Measurements from ENCODE around the gene GDF15.

The GDF15 gene

DNA sequence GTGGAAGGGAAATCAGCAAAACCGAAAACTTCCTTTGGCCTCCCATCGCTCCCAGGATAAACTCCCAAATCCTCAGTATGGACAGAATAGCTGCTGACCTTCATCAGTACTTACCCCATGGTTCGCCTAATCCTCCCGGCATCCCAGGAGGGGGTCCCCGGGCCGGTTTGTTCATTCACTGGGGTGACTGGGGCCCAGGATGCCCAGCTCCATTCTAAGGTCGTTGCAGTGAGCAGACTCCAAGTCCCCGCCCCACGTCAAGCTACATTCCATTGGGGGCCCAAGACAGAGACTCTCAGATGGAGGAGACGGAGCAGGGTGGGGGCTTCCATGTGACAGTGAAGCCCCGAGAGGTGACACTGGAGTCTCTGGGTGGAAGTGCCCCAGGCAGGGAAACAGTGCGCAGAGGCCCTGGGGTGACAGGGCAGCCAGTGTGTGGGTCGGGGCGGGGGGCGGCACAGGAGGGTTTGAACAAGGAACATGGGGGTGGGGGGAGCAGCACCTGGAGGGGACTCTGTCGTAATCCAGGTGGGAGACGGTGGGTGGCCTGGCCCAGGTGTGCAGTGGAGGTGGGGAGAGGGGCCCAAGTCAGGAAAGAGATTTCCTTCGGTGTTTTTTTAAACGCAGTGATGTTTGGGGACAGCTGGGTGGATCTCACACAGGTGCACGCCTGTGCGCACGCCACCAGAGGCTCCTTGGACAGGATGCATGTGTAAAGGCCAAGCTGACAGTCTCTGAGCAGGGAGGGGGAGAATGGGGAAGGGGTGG lies 38.3 kb downstream of the GDF15 start:
- no peak overlapping the region for H3K27ac ChIP-seq

DNA sequence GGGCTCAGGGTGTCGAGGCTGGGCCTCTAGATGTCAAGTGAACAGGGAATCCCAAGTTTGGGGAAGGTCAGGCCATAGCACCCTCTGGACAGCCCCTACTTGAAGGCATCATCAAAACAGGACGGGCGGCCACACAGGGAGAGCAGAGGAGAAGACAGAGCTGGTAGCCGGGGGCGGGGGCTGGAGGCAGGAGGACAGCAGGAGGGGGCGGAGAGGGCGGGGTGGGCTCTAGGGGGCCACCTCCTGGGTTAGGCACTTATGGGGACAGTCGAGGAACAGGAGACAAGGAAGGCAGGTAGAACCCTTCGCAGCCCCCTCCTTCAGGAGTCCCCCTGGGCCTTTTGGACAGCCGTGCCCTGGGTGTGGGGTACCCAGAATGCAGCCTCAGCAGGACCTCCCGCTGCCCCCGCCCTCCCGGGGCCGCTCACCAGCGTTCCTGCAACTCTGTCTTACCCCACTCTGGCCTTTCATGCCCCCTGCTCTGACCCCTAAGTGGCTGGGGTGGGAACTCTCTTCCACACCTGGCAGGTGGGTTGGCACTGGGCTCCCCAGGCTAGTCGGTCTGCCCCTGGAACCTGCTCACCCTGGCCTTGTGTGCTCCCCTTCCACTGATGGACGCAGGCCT lies 39.0 kb downstream of the GDF15 start:
- TF ChIP-seq ZFX (IDR thresholded peaks at IDR 0.05): no peak
- TF ChIP-seq, protein P1, sequence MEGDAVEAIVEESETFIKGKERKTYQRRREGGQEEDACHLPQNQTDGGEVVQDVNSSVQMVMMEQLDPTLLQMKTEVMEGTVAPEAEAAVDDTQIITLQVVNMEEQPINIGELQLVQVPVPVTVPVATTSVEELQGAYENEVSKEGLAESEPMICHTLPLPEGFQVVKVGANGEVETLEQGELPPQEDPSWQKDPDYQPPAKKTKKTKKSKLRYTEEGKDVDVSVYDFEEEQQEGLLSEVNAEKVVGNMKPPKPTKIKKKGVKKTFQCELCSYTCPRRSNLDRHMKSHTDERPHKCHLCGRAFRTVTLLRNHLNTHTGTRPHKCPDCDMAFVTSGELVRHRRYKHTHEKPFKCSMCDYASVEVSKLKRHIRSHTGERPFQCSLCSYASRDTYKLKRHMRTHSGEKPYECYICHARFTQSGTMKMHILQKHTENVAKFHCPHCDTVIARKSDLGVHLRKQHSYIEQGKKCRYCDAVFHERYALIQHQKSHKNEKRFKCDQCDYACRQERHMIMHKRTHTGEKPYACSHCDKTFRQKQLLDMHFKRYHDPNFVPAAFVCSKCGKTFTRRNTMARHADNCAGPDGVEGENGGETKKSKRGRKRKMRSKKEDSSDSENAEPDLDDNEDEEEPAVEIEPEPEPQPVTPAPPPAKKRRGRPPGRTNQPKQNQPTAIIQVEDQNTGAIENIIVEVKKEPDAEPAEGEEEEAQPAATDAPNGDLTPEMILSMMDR (conservative IDR thresholded peaks at IDR 0.05): no peak
- H3K27ac ChIP-seq: no peak overlapping the region

More for the DNA sequence above, 38.3 kb downstream of the GDF15 start:
- TF ChIP-seq, protein P1 (conservative IDR thresholded peaks at IDR 0.05): no peak
- TF ChIP-seq ZFX (IDR thresholded peaks at IDR 0.05): no peak

DNA sequence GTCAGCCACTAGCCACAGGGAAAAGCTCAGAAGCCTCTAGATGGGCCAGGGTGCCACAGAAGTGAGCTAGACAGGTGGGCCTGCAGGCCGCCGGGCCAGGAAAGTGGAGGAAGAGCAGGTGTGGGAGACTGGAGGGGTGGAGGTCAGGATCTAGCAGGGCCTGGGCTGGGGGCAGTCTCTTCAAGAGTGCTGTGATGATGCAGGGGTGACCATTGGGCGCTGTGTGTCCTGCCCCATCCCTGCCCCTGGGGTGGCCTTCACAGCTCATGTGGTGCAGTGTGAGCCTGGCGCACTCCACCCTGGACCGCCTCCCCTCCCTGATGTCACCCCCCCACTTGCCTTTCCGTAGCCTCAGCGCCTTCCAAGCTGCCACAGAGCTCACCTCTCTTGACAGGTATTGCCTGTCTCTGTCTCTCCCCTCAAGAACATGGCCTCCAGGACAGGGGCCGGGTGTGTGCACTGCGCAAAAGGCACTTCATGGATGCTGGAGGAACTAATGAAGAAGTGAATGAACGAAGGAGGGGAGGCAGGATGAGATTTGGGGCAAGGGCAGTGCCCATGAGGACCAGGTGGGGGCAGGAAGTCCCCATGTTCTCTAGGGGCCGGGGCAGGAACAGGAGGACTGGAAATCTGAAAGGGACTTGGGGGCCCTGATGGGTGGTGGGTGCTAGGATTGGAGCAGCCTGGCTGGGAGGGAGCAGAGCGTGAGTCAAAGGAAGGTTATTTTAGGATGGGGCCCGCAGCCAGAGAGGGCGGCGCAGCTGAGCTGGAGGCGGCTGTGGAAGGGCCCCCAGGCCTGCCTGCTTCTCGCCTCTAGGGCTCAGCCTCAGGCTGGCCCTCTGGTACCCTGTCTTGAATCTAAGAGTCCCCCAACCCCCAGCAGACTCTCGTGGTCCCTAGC lies 39.8 kb downstream of the GDF15 start:
- H3K27ac ChIP-seq: no peak overlapping the region
- TF ChIP-seq ZFX (IDR thresholded peaks at IDR 0.05): no peak
- TF ChIP-seq, protein P1 (conservative IDR thresholded peaks at IDR 0.05): no peak

DNA sequence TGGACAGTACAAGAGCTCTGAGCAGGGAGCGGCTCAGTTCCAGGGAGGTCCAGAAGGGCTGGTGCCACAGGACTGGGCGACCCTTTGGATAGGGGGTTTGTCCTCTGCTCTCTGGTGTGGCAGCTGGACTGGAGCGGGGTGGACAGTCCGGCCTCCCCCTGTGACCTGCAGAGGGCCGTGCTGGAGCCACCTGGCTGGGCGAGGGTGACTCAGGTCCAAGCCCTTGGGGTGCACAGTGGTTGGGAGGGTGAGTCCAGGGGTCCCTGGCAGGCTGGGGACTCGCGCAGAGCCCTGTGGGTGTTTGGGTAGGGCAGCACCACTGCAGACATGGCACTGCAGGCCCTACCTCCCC lies 40.4 kb downstream of the GDF15 start:
- H3K27ac ChIP-seq: no peak overlapping the region
- TF ChIP-seq, protein P1 (conservative IDR thresholded peaks at IDR 0.05): no peak
- no peak for TF ChIP-seq ZFX (IDR thresholded peaks at IDR 0.05)

DNA sequence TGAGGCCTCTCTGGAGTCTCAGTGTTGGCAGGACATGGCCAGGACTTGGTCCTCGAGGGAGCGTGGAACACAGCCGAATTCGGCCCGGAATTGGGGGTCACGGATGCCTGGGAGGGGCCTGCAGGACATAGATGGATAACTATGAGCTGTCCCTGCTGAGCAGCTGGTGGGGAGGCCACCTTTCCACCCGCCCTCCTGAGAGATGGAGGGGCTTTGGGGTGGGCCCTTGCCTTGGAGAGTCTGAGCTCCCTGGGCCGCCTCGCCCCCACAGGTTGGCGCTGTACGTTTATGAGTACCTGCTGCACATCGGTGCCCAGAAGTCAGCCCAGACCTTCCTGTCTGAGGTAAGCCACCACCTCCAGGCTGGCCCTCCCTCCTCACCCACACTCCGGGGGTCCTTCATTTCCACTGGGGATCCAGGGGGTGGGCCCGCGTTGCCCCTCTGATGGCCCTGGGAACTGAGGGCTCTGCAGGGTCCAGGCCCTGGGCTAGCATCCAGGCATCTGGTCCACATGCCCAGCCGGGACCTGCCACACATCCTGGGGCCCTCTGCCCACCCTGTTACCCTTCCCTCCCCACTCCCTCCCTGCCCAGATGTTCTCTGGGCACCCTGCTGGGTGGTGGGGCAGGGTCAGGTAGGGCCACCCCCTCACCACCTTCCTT lies 41.3 kb downstream of the GDF15 start:
- no peak overlapping the region for H3K27ac ChIP-seq
- TF ChIP-seq, protein P1 (conservative IDR thresholded peaks at IDR 0.05): no peak
- TF ChIP-seq ZFX (IDR thresholded peaks at IDR 0.05): no peak

DNA sequence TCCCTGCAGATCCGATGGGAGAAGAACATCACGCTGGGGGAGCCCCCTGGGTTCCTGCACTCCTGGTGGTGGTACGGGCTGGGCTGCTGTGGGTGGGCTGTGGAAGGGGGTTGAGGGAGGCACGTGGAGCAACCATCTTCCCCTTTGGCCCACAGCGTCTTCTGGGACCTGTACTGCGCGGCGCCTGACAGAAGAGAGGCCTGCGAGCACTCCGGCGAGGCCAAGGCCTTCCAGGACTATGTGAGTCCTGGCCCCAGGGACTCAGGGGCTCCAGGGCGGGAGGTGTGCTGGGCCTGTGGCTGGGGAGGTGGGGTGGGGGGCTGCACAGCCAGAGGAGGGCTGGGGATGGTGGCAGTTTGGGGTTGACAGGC lies 41.8 kb downstream of the GDF15 start:
- H3K27ac ChIP-seq: no peak overlapping the region
- no peak for TF ChIP-seq ZFX (IDR thresholded peaks at IDR 0.05)
- TF ChIP-seq, protein P1 (conservative IDR thresholded peaks at IDR 0.05): no peak
